Left lung (tissue), 10 donors: ENCODE data around the gene ASB4. TPM values are rescaled to one million over a fixed set of nuclear protein-coding genes. Genes with fewer than 3 reads are reported as not detected.

Experiments
- ATAC-seq: fragments of 200-7000 bp; cut with Tn5 transposase; one replicate; pipeline ENCODE4 v1.9.1; 2020; ENCODE audit warnings: moderate library complexity
- DNase-seq, 4 donors: peaks; one replicate each; pipeline ENCODE4 v3.0.0-alpha.2; 2013 to 2020
- H3K27ac ChIP-seq, 2 donors: fragments of 200-600 bp; sonication (generic) in 1 of 2; one replicate each; pipeline versions ENCODE4 v1.5.0 to v1.8.0; 2020 to 2021
- H3K27me3 ChIP-seq, 2 donors: fragments of 200-600 bp; sonication (generic) in 1 of 2; one replicate each; pipeline versions ENCODE4 v1.5.0 to v1.8.0; 2020 to 2021
- H3K36me3 ChIP-seq, 2 donors: fragments of 200-600 bp; sonication (generic) in 1 of 2; one replicate each; pipeline versions ENCODE4 v1.5.0 to v1.8.0; 2020 to 2021
- H3K4me1 ChIP-seq, 2 donors: fragments of 200-600 bp; one replicate each; pipeline ENCODE4 v1.8.0; 2021
- H3K4me3 ChIP-seq, 2 donors: fragments of 200-600 bp; sonication (generic) in 1 of 2; one replicate each; pipeline versions ENCODE4 v1.5.0 to v1.8.0; 2020 to 2021; ENCODE audit warnings: mild to moderate bottlenecking in 1 of 2
- H3K9me3 ChIP-seq, 2 donors: fragments of 200-600 bp; sonication (generic) in 1 of 2; one replicate each; pipeline versions ENCODE4 v1.5.0 to v1.8.0; 2020 to 2021
- CTCF ChIP-seq, 2 donors: fragments of 200-600 bp; sonication (generic) in 1 of 2; IDR thresholded peaks; one replicate each; pipeline versions ENCODE4 v1.5.0 to v1.8.0; 2021; ENCODE audit warnings: antibody characterized with exemption in 2 of 2
- intact Hi-C, 2 donors: fragments of 100-400 bp; cut with DNase I; formaldehyde crosslinking; loops; one replicate each; pipeline versions ENCODE4 v1.11.2 to v1.14.2; 2022
- polyA plus RNA-seq, 6 donors: library from polyadenylated mRNA; unstranded; fragments of 120-200 nt; gene quantifications; one replicate each; pipeline ENCODE4 v1.2.1, GENCODE V29; 2013; ENCODE audit not compliant: insufficient read length in 6 of 6
- total RNA-seq, 2 donors: library from RNA; stranded (reverse); fragmentation: NEBNext Ultra II Directional; extraction: Animal tissue kit (Norgen Biotek cat#: 25700); gene quantifications; one replicate each; pipeline ENCODE4 v1.2.1, GENCODE V29; 2021
- donor health status: DM: no; HTN: yes; CAD: no.
- donor health status: DM: no; HTN: no; CAD: no.

The ASB4 gene
- total and polyA plus RNA-seq, 8 donors: 0.10 to 1.6 (median 0.87) TPM

GRCh38 chr7:95585426-95585789, 99.7 kb downstream of the ASB4 start:
- ATAC-seq: no peak
- Histone ChIP-seq H3K4me1 (peaks cover 5 to 35% of the 10 kb centered on the region in 2 donors), H3K27me3 (no peaks in the 10 kb centered on the region), H3K9me3 (no peaks in the 10 kb centered on the region), H3K27ac (no peak overlapping the region), H3K36me3 (peaks cover 0 to 61% of the 10 kb centered on the region in 2 donors), H3K4me3 (no peak overlapping the region)
- intact Hi-C loops: no loop called here
- no peak for DNase-seq
- TF ChIP-seq CTCF (IDR thresholded peaks at IDR 0.05): no peak

GRCh38 chr7:95586951-95587301, 101.2 kb downstream of the ASB4 start:
- Histone ChIP-seq H3K4me3 (no peak overlapping the region), H3K27ac (no peak overlapping the region), H3K4me1 (peaks cover 8 to 50% of the 10 kb centered on the region in 2 donors), H3K27me3 (no peaks in the 10 kb centered on the region), H3K9me3 (no peaks in the 10 kb centered on the region), H3K36me3 (peaks cover 0 to 72% of the 10 kb centered on the region in 2 donors)
- ATAC-seq (no peak), DNase-seq (no peak)
- intact Hi-C loops: no loop called here
- no peak for TF ChIP-seq CTCF (IDR thresholded peaks at IDR 0.05)

- no peak for DNase-seq
- no peak overlapping the region for H3K4me3 ChIP-seq
- TF ChIP-seq CTCF (IDR thresholded peaks at IDR 0.05): no peak
- H3K27me3 ChIP-seq: no peaks in the 10 kb centered on the region
- ATAC-seq: no peak
- intact Hi-C loops: no loop called here
- H3K36me3 ChIP-seq: peaks cover 0 to 86% of the 10 kb centered on the region in 2 donors
- H3K27ac ChIP-seq: peak overlapping the region in 1 of 2 donors; percentile 20
- H3K9me3 ChIP-seq: no peaks in the 10 kb centered on the region
- H3K4me1 ChIP-seq: peaks cover 8 to 70% of the 10 kb centered on the region in 2 donors
Observed at GRCh38 chr7:95589031-95589430, 103.3 kb downstream of the ASB4 start.

- no peak for TF ChIP-seq CTCF (IDR thresholded peaks at IDR 0.05)
- no peaks in the 10 kb centered on the region for H3K9me3 ChIP-seq
- no peak overlapping the region for H3K4me3 ChIP-seq
- H3K27me3 ChIP-seq: no peaks in the 10 kb centered on the region
- H3K27ac ChIP-seq: peak overlapping the region in 1 of 2 donors; percentile 20
- DNase-seq: no peak
- intact Hi-C loops: no loop called here
- no peak for ATAC-seq
- H3K36me3 ChIP-seq: peaks cover 0 to 79% of the 10 kb centered on the region in 2 donors
- peaks cover 8 to 73% of the 10 kb centered on the region in 2 donors for H3K4me1 ChIP-seq
Observed at GRCh38 chr7:95589766-95590165, 104.0 kb downstream of the ASB4 start.

Other genes with a start within 250 kb of the ASB4 start
- under 1 TPM; 0.42 to 0.67 TPM for gene PON1, start 161.4 kb upstream of the ASB4 start, total RNA-seq
- 1 to 10 TPM in 3 of 6 donors, under 1 TPM in 3; 0.59 to 1.7 (median 1.0) TPM for gene PON1, start 161.4 kb upstream of the ASB4 start, polyA plus RNA-seq
- gene PON3, start 89.6 kb upstream of the ASB4 start, total RNA-seq: 10 to 100 TPM; 19.7 to 49.3 TPM
- 10 to 100 TPM; 13.5 to 19.4 (median 15.7) TPM for gene PON3, start 89.6 kb upstream of the ASB4 start, polyA plus RNA-seq
- 100 to 1,000 TPM; 192 to 277 TPM for gene PON2, start 50.9 kb upstream of the ASB4 start, total RNA-seq
- gene PON2, start 50.9 kb upstream of the ASB4 start, polyA plus RNA-seq: 100 to 1,000 TPM; 290 to 511 (median 299) TPM
- gene PDK4, start 110.6 kb downstream of the ASB4 start, total RNA-seq: 10 to 100 TPM; 26.0 to 56.6 TPM
- 10 to 100 TPM; 20.0 to 46.4 (median 32.0) TPM for gene PDK4, start 110.6 kb downstream of the ASB4 start, polyA plus RNA-seq